Dedifferentiated amniotic fluid mesenchymal stem cell (primary cell): ENCODE measurements around the gene OR2T3.
A peak's percentile ranks its signal among the peaks of the same experiment; 100 is the strongest.
"Not testable (repeated sequence)": the region's sequence is repeated elsewhere in the genome, so short reads cannot be mapped to it uniquely, and the experiment has no call there.

Experiments used
- DNase-seq: peaks from one replicate; pipeline ENCODE4 v3.0.0-alpha.2; 2016; ENCODE audit errors: extremely low spot score

OR2T3 gene

DNA sequence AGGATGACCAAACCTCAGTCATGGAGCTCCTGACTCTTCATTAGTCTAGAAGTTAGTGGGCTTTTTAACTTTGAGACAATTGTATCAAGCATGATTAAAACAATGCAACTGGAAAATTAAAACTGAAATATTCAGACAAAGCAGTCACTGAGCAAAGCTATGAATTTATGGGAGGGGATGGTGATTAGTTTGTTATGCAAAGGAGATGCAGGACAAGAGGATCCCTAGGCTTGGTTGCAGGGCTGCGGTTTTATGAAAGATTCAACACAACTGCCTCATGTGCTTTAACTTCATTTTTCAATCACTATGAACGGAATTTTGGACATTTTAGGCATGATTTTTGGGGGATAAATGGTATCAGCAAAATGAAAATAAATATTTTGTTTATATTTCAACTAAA is 1.0 kb upstream of the OR2T3 start:
- DNase-seq: not testable (repeated sequence)

DNA sequence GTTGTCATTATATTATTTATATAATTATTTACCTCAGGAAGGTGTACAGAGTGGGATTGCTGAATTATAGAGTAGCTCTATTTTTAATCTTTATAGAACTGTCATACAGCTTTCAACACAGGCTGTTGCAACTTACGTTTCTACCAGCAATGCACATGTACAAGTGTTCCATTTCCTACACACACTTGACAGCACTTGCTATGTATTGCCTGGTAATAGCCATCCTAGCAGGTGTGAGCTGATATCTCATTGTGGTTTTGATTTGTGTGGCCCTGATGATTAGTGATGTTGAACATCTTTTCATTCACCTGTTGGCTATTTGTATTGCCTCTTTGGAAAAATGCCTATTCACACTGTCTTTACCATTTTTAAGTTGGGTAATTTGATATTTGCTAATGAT is 2.5 kb downstream of the OR2T3 start:
- DNase-seq: not testable (repeated sequence)

DNA sequence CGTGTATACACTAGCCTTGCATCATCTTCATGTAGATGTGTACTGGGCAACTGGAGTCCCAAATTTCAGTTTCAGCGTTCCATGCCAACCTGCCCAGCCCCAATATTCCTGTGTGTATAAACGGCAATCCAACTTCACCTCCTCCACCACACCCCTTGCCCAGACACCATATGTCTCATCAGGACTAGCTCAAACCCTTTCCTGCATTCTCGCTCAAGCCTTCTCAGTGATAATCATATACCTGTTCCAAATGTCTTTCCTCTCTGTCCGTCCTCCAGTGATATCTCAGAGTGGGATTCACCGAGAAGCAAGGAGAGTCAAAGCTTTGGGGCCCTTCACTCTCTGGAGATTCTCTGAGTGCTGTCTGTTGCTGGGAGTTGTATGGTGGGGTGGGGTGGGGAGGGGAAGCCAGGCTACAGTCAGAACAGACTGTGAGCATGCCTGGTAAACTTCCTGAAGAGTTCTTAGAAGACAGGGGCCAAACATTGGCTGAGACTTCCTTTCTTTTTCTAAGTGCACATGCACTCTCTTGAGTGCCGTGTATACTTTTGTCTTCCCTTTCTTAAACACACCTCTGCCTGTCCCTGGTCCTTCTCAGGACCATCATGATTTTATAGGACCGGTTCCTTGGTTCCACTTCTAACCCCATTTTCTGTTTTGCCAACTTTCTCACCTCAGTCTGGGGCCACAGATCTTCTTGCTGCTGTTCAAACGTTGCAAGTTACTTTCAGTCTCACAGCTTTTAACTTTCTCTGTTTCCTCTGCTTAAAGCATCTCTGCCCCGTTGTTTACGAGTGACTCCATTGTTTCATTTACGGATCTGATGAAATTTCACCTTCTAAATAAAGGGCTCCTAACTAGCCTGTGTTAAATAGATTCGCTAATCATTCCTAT is 8.8 kb downstream of the OR2T3 start:
- DNase-seq: not testable (repeated sequence)

DNA sequence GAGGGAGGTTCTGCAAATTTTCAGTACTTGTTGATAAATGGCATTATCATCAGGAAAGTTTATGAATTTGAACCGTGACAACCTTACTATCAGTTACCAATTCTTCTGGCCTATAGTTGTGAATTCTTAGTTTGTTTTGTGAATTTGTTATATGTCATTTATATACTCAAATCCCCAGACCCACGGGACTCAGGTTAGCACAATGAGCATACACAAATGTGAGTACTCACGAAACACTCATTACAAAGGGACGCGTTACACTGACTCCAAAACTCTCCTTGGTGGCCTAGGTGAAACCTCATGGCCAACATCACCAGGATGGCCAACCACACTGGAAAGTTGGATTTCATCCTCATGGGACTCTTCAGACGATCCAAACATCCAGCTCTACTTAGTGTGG is 15.1 kb downstream of the OR2T3 start, which contains the start of gene OR2T5:
TSS of gene OR2T5 (plus strand) at position 301 of the 400 bp plus-strand sequence. CDS start at position 301, 0 bp downstream.
- not testable (repeated sequence) for DNase-seq

DNA sequence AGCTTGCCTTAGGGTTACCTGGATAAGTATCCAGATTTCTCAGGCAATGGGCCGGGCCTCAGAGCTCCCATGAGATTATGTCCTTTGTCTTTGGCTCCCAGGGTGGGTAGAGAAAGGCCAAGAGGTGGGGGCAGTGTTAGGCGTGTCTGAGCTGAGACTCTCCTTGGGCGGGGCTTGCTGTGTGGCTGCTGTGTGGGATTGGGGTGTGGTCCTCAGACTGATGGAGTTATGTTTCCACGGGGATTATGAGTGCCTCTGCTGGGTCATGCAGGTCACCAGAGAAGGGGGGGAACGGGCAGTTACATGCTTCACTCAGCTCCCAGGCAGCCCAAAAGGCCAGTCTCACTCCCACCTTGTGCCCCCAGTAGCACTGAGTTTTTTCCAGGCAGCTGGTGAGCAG is 23.5 kb downstream of the OR2T3 start:
- DNase-seq: not testable (repeated sequence)

DNA sequence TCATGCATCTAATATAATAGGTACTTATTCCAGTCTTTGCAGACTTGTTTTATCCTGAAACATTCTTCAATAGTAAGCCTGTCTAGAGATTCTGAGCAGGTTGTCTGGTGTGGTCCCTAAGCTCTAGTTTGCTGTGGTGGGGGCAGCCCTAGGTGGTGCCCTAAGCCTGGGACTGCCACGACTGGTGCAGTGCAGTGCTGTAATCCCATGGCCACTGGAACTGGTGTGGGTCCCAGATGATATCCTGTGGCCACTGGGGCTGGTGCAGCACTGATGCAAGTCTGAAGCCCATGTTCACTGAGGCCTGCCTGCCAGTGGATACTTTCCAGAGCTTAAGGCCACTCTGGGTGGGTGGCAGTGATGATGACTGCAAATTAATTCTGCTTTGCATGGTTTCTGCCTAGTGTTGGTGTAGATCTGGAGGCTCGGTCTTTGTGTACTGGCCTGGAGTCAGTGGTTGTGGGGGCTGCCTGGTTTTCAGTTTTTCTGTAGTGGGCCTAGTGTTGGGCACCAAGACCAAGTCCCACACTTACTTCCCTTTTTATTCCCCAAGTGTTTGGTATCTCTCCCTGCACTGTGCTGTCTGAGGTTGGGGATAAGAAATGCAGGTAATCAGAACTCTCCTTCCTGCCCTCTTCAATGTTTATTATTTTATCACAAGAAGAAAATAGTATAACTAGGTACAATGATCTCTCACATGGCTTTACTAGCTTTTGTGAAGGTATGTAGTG is 27.3 kb downstream of the OR2T3 start:
- DNase-seq: not testable (repeated sequence)

DNA sequence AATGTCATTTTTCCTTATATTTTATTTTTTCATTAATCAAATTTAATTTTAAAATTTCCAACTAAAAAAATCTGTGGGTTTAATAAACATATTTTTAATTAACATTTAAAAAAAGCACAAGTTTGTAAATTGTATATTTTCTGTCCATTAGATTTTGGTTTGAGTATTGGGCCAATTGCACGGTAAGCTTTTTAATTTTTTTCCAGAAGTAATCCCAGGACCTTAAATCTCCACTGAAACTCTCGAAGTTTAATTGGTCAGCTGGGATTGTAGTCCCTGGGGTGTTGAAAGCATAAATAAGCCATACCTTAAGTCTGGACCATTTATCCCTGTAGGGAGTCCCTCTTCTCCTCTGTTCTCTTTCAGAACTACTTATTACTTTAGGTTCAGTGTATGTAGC is 34.6 kb downstream of the OR2T3 start, which contains the start of gene OR2G6:
TSS of gene OR2G6 (plus strand) at position 301 of the 400 bp plus-strand sequence. CDS start 13,574 bp downstream, outside the sequence.
- DNase-seq: not testable (repeated sequence)

DNA sequence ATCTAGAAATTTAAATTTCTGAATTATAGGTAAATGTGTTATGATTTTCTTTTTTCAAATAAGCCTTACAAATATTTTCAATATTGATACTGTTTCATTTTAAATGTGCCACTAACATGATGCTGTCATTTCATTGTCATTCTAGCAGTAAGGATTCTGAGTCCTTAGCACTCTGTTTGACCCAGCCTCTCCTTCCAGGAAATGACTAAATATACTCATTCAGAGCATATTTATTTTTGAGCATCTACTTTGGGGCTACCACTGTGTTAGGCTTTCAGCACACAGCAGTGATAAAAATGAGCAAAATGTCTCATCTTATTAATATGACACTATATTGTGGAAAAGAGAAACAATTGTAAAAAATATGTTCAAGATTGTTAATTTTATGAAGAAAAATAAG is 37.1 kb downstream of the OR2T3 start:
- DNase-seq: not testable (repeated sequence)

DNA sequence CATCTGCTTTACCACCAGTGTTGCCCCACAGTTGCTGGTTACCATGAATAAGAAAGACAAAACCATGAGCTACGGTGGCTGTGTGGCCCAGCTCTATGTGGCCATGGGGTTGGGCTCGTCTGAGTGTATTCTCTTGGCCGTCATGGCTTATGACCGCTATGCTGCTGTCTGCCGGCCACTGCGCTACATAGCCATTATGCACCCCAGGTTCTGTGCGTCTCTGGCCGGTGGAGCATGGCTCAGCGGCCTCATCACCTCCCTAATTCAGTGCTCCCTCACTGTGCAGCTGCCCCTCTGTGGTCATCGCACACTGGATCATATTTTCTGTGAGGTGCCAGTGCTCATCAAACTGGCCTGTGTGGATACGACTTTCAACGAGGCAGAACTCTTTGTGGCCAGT is 48.7 kb downstream of the OR2T3 start:
- peak; percentile 2 for DNase-seq
